IPS-15b (cell line): Measurements from ENCODE around the gene POLE.

ENCODE experiments used
- H3K27me3 ChIP-seq: one replicate; pipeline ENCODE4 v1.6.1; 2013; ENCODE audit warnings: low read length; ENCODE audit not compliant: control insufficient read depth, insufficient read depth
- H3K36me3 ChIP-seq: one replicate; pipeline ENCODE4 v1.6.1; 2013; ENCODE audit warnings: low read length; ENCODE audit not compliant: control insufficient read depth, insufficient read depth
- H3K4me1 ChIP-seq: one replicate; pipeline ENCODE4 v1.6.1; 2013; ENCODE audit warnings: mild to moderate bottlenecking, low read length; ENCODE audit not compliant: control insufficient read depth, insufficient read depth
- H3K4me3 ChIP-seq: one replicate; pipeline ENCODE4 v1.5.1; 2013; ENCODE audit warnings: low read depth, low read length
- H3K9ac ChIP-seq: one replicate; pipeline ENCODE4 v1.6.1; 2013; ENCODE audit warnings: low read depth, mild to moderate bottlenecking, low read length
- H3K9me3 ChIP-seq: one replicate; pipeline ENCODE4 v1.6.1; 2013; ENCODE audit warnings: mild to moderate bottlenecking, low read length; ENCODE audit not compliant: control insufficient read depth, insufficient read depth

POLE gene

GRCh38 chr12:132659146-132659545 lies 28.0 kb downstream of the POLE start:
- H3K27me3 ChIP-seq: no peaks in the 10 kb centered on the region
- no peak overlapping the region for H3K9ac ChIP-seq
- peaks cover 67% of the 10 kb centered on the region for H3K36me3 ChIP-seq
- H3K4me1 ChIP-seq: no peaks in the 10 kb centered on the region
- no peaks in the 10 kb centered on the region for H3K9me3 ChIP-seq
- no peak overlapping the region for H3K4me3 ChIP-seq

DNA sequence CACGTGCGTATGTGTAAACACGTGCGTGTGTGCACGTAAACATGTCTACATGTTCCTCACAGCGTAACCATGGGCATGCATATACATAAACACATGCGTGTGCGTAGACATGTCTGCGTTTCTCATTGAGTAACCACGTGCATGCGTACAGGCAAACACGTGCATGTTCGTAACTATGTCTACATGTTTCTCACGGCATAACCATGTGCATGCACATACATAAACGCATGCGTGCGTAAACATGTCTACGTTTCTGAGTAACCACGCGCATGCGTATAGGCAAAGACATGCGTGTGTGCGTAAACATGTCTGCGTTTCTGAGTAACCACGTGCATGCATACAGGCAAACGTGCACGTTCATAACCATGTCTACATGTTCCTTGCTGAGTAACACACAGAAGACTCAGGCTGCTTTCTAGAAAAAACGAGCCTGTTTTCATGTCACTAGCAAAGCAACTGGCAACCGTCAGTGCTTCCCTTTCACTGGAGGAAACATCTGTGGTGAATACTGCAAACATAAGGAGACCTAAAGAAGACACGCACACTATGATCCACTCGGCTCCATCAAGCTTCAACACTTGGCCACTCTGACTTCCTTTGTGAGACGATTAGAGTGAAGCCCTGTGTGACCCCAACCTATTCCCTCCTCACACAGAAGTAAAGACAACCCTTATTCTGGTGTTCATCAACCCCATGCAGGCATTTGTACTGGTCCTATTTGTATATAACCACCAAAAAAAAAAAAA lies 28.8 kb downstream of the POLE start:
- no peaks in the 10 kb centered on the region for H3K27me3 ChIP-seq
- no peaks in the 10 kb centered on the region for H3K9me3 ChIP-seq
- no peaks in the 10 kb centered on the region for H3K4me1 ChIP-seq
- H3K9ac ChIP-seq: no peak overlapping the region
- peaks cover 59% of the 10 kb centered on the region for H3K36me3 ChIP-seq
- H3K4me3 ChIP-seq: no peak overlapping the region

- no peak overlapping the region for H3K4me3 ChIP-seq
- no peaks in the 10 kb centered on the region for H3K4me1 ChIP-seq
- H3K36me3 ChIP-seq: peaks cover 56% of the 10 kb centered on the region
Observed at GRCh38 chr12:132657004-132657727, 30.0 kb downstream of the POLE start.

GRCh38 chr12:132653567-132654290 lies 33.4 kb downstream of the POLE start:
- Histone ChIP-seq H3K27me3 (no peaks in the 10 kb centered on the region), H3K4me1 (no peaks in the 10 kb centered on the region), H3K36me3 (peaks cover 45% of the 10 kb centered on the region)

More at GRCh38 chr12:132657004-132657727, 30.0 kb downstream of the POLE start:
- Histone ChIP-seq H3K9me3 (no peaks in the 10 kb centered on the region), H3K9ac (no peak overlapping the region), H3K27me3 (no peaks in the 10 kb centered on the region)

GRCh38 chr12:132651444-132652100 lies 35.6 kb downstream of the POLE start:
- Histone ChIP-seq H3K36me3 (peaks cover 37% of the 10 kb centered on the region), H3K9ac (no peak overlapping the region), H3K4me1 (no peaks in the 10 kb centered on the region), H3K4me3 (no peak overlapping the region), H3K27me3 (no peaks in the 10 kb centered on the region), H3K9me3 (no peaks in the 10 kb centered on the region)

More at GRCh38 chr12:132653567-132654290, 33.4 kb downstream of the POLE start:
- Histone ChIP-seq H3K4me3 (no peak overlapping the region), H3K9ac (no peak overlapping the region), H3K9me3 (no peaks in the 10 kb centered on the region)

- H3K27me3 ChIP-seq: no peaks in the 10 kb centered on the region
- H3K4me3 ChIP-seq: no peak overlapping the region
- H3K36me3 ChIP-seq: peaks cover 43% of the 10 kb centered on the region
- H3K9ac ChIP-seq: no peak overlapping the region
- H3K9me3 ChIP-seq: no peaks in the 10 kb centered on the region
- no peaks in the 10 kb centered on the region for H3K4me1 ChIP-seq
Observed at GRCh38 chr12:132649226-132649945, 37.8 kb downstream of the POLE start.

- Histone ChIP-seq H3K36me3 (peaks cover 47% of the 10 kb centered on the region), H3K9ac (no peak overlapping the region), H3K9me3 (no peaks in the 10 kb centered on the region), H3K4me1 (no peaks in the 10 kb centered on the region), H3K27me3 (no peaks in the 10 kb centered on the region), H3K4me3 (no peak overlapping the region)
Observed at GRCh38 chr12:132648616-132649225, 38.4 kb downstream of the POLE start.

DNA sequence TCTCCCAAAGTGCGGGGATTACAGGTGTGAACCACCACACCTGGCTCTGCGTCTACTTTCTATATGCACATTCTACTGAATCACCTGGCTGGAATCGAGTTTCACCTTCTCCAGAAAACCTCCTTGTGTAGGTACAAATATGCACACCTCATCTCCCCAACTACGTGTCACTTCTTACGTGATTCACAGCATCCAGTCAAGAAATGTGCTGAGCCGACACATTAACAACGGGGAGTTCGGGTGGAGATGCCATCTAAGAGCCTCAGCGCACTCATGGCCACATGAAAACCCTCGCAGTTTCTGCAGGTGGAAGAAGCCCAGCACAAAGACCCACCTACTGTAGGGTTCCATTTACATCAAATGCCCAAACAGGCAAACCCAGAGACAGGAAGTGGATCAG lies 39.3 kb downstream of the POLE start:
- Histone ChIP-seq H3K4me3 (no peak overlapping the region), H3K4me1 (no peaks in the 10 kb centered on the region), H3K9ac (no peak overlapping the region), H3K27me3 (no peaks in the 10 kb centered on the region), H3K36me3 (peaks cover 56% of the 10 kb centered on the region), H3K9me3 (no peaks in the 10 kb centered on the region)

GRCh38 chr12:132646850-132647249 lies 40.3 kb downstream of the POLE start:
- no peak overlapping the region for H3K4me3 ChIP-seq
- H3K4me1 ChIP-seq: no peaks in the 10 kb centered on the region
- H3K27me3 ChIP-seq: no peaks in the 10 kb centered on the region
- H3K36me3 ChIP-seq: peaks cover 61% of the 10 kb centered on the region
- H3K9me3 ChIP-seq: no peaks in the 10 kb centered on the region
- H3K9ac ChIP-seq: no peak overlapping the region

GRCh38 chr12:132642846-132643835 lies 44.0 kb downstream of the POLE start:
- no peaks in the 10 kb centered on the region for H3K27me3 ChIP-seq
- peaks cover 2% of the 10 kb centered on the region for H3K4me1 ChIP-seq
- no peak overlapping the region for H3K4me3 ChIP-seq
- no peak overlapping the region for H3K9ac ChIP-seq
- no peaks in the 10 kb centered on the region for H3K9me3 ChIP-seq
- peaks cover 67% of the 10 kb centered on the region for H3K36me3 ChIP-seq
